Epithelial cell of esophagus (primary cell): Measurements from ENCODE around the gene SSX2IP.

Experiments used
- DNase-seq: peaks from one replicate; pipeline ENCODE4 v3.0.0; 2010; ENCODE audit warnings: low read depth
- H3K4me3 ChIP-seq: 2 replicates; pipeline ENCODE4 v1.5.1; 2011; ENCODE audit warnings: mild to moderate bottlenecking, low read length, control low read depth
- CTCF ChIP-seq: IDR thresholded peaks from 2 replicates; pipeline ENCODE4 v1.5.1; 2011; ENCODE audit warnings: low read depth, mild to moderate bottlenecking, low read length, control low read depth, inconsistent platforms; ENCODE audit not compliant: insufficient read depth; ENCODE audit errors: missing control alignments

Gene SSX2IP

GRCh38 chr1:84606977-84607376, 83.3 kb downstream of the SSX2IP start:
- H3K4me3 ChIP-seq: no peak overlapping the region
- TF ChIP-seq CTCF: no peak
- no peak for DNase-seq

- H3K4me3 ChIP-seq: no peak overlapping the region
- DNase-seq: no peak
- no peak for TF ChIP-seq CTCF
These were observed 85.1 kb downstream of the SSX2IP start for GRCh38 chr1:84605157-84605556.

- no peak overlapping the region for H3K4me3 ChIP-seq
- no peak for TF ChIP-seq CTCF
- peak; percentile 98 for DNase-seq
These were observed 86.1 kb downstream of the SSX2IP start for GRCh38 chr1:84603941-84604830.

DNA sequence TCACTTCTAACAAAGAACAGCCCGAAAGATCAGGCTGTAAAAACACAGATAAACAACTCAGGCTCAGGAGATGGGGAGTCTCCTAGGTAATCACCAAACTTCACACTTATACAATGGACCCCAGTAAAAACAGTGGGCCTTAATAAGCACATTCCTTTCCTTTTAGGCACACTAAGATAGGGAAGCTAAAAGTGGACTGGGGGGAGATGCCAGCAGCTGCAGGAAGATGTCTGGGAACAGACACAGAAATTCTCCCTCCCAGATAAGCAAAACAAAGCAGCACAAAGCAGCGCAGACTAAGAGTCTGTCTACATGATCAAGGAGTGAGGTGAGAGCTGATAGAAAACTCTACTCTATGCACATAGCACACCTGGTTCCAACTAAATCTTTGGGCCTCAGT, 87.0 kb downstream of the SSX2IP start:
- DNase-seq: no peak
- no peak for TF ChIP-seq CTCF
- no peak overlapping the region for H3K4me3 ChIP-seq

DNA sequence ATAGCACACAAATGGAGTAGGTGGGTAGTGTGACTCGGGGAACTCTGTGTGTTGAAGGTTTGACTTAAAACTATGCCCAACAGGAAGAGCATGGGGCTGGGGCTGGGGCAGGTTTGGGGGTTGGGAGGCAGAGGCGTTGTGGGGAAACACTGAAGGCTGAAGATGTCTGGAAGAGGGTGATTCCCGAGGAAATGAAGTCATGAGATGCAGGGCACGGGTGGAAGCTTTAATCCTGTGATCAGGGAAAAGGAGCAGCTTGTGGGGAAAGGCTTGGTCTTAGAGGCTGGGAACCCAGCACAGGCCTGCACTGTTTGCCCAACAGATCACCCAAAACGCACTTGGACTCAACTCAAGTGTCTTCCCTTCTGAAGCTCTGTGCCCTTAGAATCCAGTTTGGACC, 89.5 kb downstream of the SSX2IP start:
- DNase-seq: no peak
- TF ChIP-seq CTCF: no peak

DNA sequence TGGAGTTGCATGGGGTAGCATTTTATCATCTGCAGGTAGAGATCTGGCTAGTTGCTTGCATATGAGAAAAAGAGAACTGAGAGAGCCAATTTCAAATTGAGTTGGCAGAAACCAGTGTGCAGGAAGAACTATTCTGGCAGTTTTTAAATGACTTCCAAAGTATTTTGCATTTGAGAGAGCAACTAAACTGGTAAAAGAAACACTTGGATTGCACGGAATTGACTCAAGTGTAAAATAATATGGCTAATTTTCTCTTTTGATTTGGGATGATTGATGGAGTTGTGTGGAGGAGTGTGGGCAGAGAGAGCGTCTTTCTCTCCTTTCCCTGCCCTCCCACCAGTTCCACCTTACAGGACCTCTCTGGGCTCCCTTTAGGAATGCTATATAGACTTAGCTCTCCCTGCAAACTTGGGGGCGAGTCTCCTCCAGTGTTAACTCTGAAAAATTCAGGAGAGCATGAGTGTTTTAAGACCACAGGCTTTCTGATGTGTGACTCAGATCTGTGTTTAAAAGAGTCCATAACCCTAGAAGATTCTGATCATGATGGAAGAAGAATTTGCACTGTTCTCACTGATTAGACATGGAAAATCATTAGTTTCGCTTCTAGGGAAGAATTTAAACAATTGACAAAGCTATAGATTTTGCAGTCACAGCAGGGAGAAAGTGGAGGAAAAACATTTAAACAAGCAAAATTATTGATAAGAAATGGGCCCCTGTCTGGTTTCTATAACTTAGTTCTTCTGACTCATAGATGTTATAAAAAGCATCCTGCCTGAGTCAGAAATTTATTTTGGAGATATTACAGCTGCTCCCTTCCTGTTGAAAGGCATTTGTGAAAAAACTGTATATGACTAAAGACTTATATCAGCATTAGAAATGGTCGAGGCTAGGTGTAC, 91.2 kb downstream of the SSX2IP start:
- no peak overlapping the region for H3K4me3 ChIP-seq
- DNase-seq: peak; percentile 77
- no peak for TF ChIP-seq CTCF

More for the DNA sequence above, 89.5 kb downstream of the SSX2IP start:
- H3K4me3 ChIP-seq: no peak overlapping the region
